ENCODE data around the gene PHLPP1.

GRCh38 chr18:62769216-62769615 lies 53.9 kb downstream of the PHLPP1 start:
- TF ChIP-seq EP300 (IDR thresholded peaks at IDR 0.05) = no peak
- TF ChIP-seq CTCF (IDR thresholded peaks at IDR 0.05) = no peak
- TF ChIP-seq POLR2A (IDR thresholded peaks at IDR 0.05) = no peak

Data from ovary (tissue), 3 donors.